ENCODE measurements around the gene NUTM2A. TPM values are rescaled to one million over a fixed set of nuclear protein-coding genes. Genes with fewer than 3 reads are reported as not detected.
A peak's percentile ranks its signal among the peaks of the same experiment; 100 is the strongest.
"Not testable (repeated sequence)": the region's sequence is repeated elsewhere in the genome, so short reads cannot be mapped to it uniquely, and the experiment has no call there.

The NUTM2A gene
- total RNA-seq, 2 experiments from 2014 or later = 0.22 to 0.54 TPM

DNA sequence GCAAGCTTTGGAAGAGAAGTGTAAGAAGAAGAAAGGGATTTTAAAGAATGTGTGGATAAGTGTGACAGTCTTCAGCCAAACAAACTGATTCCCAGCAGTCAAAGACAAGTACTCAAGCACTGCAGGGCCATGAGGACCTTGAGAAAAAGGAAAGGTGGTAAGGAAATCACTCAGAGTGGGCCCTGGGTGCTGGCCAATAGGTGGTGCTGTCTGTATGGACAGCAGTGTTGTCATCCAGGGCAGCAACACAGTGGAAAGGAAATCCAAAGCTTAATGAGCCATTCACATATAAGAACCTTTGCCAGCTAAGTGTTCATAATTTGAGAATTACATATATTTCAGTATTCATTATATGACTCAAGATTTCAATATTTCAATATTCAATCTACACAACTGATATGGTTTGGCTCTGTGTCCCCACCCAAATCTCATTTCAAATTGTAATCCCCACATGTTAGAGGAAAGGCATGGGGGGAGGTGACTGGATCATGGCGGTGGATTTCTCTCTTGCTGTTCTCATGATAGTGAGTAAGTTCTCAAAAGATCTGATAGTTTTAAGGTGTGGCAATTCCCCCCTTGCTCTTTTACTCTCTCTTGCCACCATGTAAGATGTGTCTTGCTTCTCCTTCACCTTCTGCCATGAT is 55.6 kb downstream of the NUTM2A start:
- H3K9me3 Mint-ChIP-seq; H3K27ac Mint-ChIP-seq; H3K27me3 Mint-ChIP-seq; H3K4me3 Mint-ChIP-seq; intact Hi-C loops (cut with micrococcal nuclease); H3K4me1 Mint-ChIP-seq (ENCODE audit: low read depth); H3K36me3 Mint-ChIP-seq (ENCODE audit: low read depth); DNase-seq; CTCF ChIA-PET; POLR2A ChIA-PET: not testable (repeated sequence)
- ATAC-seq = peak; percentile 37

Other genes starting within 250 kb of the NUTM2A start
- not detected for gene FAM25A, start 205.2 kb upstream of the NUTM2A start, total RNA-seq
- gene GLUD1, start 130.6 kb upstream of the NUTM2A start, total RNA-seq = 100 to 1,000 TPM in 1 of 2 experiments, 10 to 100 TPM in 1; 94.2 to 101 TPM
- 10 to 100 TPM; 32.3 to 33.1 TPM for gene SHLD2, start 130.2 kb upstream of the NUTM2A start, total RNA-seq
- 1 to 10 TPM in 1 of 2 experiments, under 1 TPM in 1; 0.74 to 1.1 TPM for gene NUTM2D, start 132.3 kb downstream of the NUTM2A start, total RNA-seq